ENCODE data around the gene ITGA3.

Gene ITGA3

GRCh38 chr17:50074227-50074626, 18.3 kb downstream of the ITGA3 start:
- no peak overlapping the region for H3K9ac ChIP-seq (ENCODE audit: low read length)
- peaks cover 5% of the 10 kb centered on the region for H3K4me1 ChIP-seq (ENCODE audit: insufficient read depth, low read length, severe bottlenecking)
- no peaks in the 10 kb centered on the region for H3F3A ChIP-seq (ENCODE audit: insufficient read depth, low read length)
- H3K79me2 ChIP-seq (ENCODE audit: insufficient read depth, low read length), result no peaks in the 10 kb centered on the region
- H3K27ac ChIP-seq (ENCODE audit: low read depth, low read length, poor library complexity, severe bottlenecking), result no peak overlapping the region
- no peak overlapping the region for H2AFZ ChIP-seq (ENCODE audit: low read length)
- TF ChIP-seq CTCF (IDR thresholded peaks at IDR 0.05; ENCODE audit: low read length) (no peak), EZH2 (IDR thresholded peaks at IDR 0.05; ENCODE audit: borderline replicate concordance, low read length) (no peak)
- H3K36me3 ChIP-seq (ENCODE audit: insufficient read depth, low read length), result no peaks in the 10 kb centered on the region
- no peaks in the 10 kb centered on the region for H3K9me3 ChIP-seq (ENCODE audit: low read length)
- H3K27me3 ChIP-seq (ENCODE audit: insufficient read depth, low read length), result peaks cover 4% of the 10 kb centered on the region; the same call in 1 of the 2 replicates
- H3K4me3 ChIP-seq (ENCODE audit: low read depth, low read length, poor library complexity, severe bottlenecking), result no peak overlapping the region
- no peak overlapping the region for H3K4me2 ChIP-seq (ENCODE audit: low read length)
- no peaks in the 10 kb centered on the region for H4K20me1 ChIP-seq (ENCODE audit: insufficient read depth, low read length)
- H3K9me2 ChIP-seq (ENCODE audit: low read depth, low read length), result no peaks in the 10 kb centered on the region

DNA sequence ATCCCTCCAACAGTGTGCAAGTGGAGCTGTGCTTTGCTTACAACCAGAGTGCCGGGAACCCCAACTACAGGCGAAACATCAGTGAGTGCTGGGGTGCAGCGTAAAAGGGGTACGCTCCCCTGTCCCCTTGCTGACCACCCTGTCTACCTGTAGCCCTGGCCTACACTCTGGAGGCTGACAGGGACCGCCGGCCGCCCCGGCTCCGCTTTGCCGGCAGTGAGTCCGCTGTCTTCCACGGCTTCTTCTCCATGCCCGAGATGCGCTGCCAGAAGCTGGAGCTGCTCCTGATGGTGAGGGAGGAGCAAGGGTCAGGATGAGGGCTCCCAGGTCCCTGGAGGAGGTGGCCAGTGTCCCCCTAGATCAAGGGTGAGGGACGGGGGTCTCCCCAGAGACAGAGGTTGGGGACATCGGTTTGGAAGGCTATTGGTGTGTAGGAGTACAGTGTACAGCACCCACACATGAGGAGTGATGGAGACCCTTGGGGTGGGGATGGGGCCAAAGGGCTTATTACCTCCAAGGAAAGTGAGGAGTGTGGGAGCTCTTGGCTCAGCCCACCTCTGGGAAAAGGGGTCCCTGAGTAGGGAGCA, 19.6 kb downstream of the ITGA3 start:
- Histone ChIP-seq H3K27ac (ENCODE audit: low read depth, low read length, poor library complexity, severe bottlenecking) (no peak overlapping the region), H3K36me3 (ENCODE audit: insufficient read depth, low read length) (no peaks in the 10 kb centered on the region)

DNA sequence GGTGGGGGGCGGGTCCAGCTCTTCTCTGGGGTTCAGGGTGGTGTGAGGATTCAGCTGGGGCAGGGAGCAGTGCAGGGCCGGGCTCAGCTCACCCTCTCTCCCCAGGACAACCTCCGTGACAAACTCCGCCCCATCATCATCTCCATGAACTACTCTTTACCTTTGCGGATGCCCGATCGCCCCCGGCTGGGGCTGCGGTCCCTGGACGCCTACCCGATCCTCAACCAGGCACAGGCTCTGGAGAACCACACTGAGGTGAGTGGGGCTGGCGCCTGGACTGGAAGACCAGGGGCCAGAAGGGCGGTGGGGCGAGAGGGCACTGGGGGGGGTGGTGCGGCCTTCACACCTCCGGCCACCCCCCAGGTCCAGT, 20.3 kb downstream of the ITGA3 start:
- H3K9me2 ChIP-seq (ENCODE audit: low read depth, low read length), result no peaks in the 10 kb centered on the region
- H3K79me2 ChIP-seq (ENCODE audit: insufficient read depth, low read length), result no peaks in the 10 kb centered on the region
- no peak overlapping the region for H2AFZ ChIP-seq (ENCODE audit: low read length)
- H3K4me1 ChIP-seq (ENCODE audit: insufficient read depth, low read length, severe bottlenecking), result peaks cover 19% of the 10 kb centered on the region
- no peak overlapping the region for H3K4me2 ChIP-seq (ENCODE audit: low read length)
- no peak overlapping the region for H3K9ac ChIP-seq (ENCODE audit: low read length)
- H3K4me3 ChIP-seq (ENCODE audit: low read depth, low read length, poor library complexity, severe bottlenecking), result no peak overlapping the region
- no peaks in the 10 kb centered on the region for H3F3A ChIP-seq (ENCODE audit: insufficient read depth, low read length)
- H3K27ac ChIP-seq (ENCODE audit: low read depth, low read length, poor library complexity, severe bottlenecking), result no peak overlapping the region
- H4K20me1 ChIP-seq (ENCODE audit: insufficient read depth, low read length), result no peaks in the 10 kb centered on the region
- no peaks in the 10 kb centered on the region for H3K9me3 ChIP-seq (ENCODE audit: low read length)
- no peak for TF ChIP-seq CTCF (IDR thresholded peaks at IDR 0.05; ENCODE audit: low read length)
- TF ChIP-seq EZH2 (IDR thresholded peaks at IDR 0.05; ENCODE audit: borderline replicate concordance, low read length), result no peak
- H3K27me3 ChIP-seq (ENCODE audit: insufficient read depth, low read length), result no peaks in the 10 kb centered on the region
- no peaks in the 10 kb centered on the region for H3K36me3 ChIP-seq (ENCODE audit: insufficient read depth, low read length)

More for the DNA sequence above, 19.6 kb downstream of the ITGA3 start:
- Histone ChIP-seq H3K79me2 (ENCODE audit: insufficient read depth, low read length) (no peaks in the 10 kb centered on the region), H4K20me1 (ENCODE audit: insufficient read depth, low read length) (no peaks in the 10 kb centered on the region), H3K4me1 (ENCODE audit: insufficient read depth, low read length, severe bottlenecking) (peaks cover 13% of the 10 kb centered on the region), H2AFZ (ENCODE audit: low read length) (no peak overlapping the region), H3K9me3 (ENCODE audit: low read length) (no peaks in the 10 kb centered on the region), H3K4me3 (ENCODE audit: low read depth, low read length, poor library complexity, severe bottlenecking) (no peak overlapping the region), H3K9ac (ENCODE audit: low read length) (no peak overlapping the region), H3K4me2 (ENCODE audit: low read length) (no peak overlapping the region), H3K9me2 (ENCODE audit: low read depth, low read length) (no peaks in the 10 kb centered on the region), H3F3A (ENCODE audit: insufficient read depth, low read length) (no peaks in the 10 kb centered on the region), H3K27me3 (ENCODE audit: insufficient read depth, low read length) (no peaks in the 10 kb centered on the region)
- TF ChIP-seq EZH2 (IDR thresholded peaks at IDR 0.05; ENCODE audit: borderline replicate concordance, low read length) (no peak), CTCF (IDR thresholded peaks at IDR 0.05; ENCODE audit: low read length) (no peak)
